Stimulated activated memory B cell treated with anti-CD40 and anti-IgM and Interleukin-4, amounts not matched to agents 10 μg/mL and 1 μg/mL and 100 μg/mL, for 72 hours (primary cell): ENCODE measurements around the gene MAN1C1.

Experiments
- ATAC-seq: fragments of 150-1000 bp; cut with Tn5 transposase; 2 replicates; pipeline ENCODE4 v1.10.0; 2021
- H3K27ac Mint-ChIP-seq: one replicate; pipeline ENCODE4 v1.8.0; 2022; ENCODE audit warnings: mild to moderate bottlenecking, mixed read lengths
- H3K27me3 Mint-ChIP-seq: one replicate; pipeline ENCODE4 v1.8.0; 2022; ENCODE audit warnings: mixed read lengths
- H3K36me3 Mint-ChIP-seq: one replicate; pipeline ENCODE4 v1.8.0; 2022; ENCODE audit warnings: mixed read lengths
- H3K4me1 Mint-ChIP-seq: one replicate; pipeline ENCODE4 v1.8.0; 2022; ENCODE audit warnings: mixed read lengths
- H3K4me3 Mint-ChIP-seq: one replicate; pipeline ENCODE4 v1.8.0; 2022; ENCODE audit warnings: mild to moderate bottlenecking, moderate library complexity, mixed read lengths
- H3K9me3 Mint-ChIP-seq: one replicate; pipeline ENCODE4 v1.8.0; 2022; ENCODE audit warnings: mixed read lengths

Gene MAN1C1

DNA sequence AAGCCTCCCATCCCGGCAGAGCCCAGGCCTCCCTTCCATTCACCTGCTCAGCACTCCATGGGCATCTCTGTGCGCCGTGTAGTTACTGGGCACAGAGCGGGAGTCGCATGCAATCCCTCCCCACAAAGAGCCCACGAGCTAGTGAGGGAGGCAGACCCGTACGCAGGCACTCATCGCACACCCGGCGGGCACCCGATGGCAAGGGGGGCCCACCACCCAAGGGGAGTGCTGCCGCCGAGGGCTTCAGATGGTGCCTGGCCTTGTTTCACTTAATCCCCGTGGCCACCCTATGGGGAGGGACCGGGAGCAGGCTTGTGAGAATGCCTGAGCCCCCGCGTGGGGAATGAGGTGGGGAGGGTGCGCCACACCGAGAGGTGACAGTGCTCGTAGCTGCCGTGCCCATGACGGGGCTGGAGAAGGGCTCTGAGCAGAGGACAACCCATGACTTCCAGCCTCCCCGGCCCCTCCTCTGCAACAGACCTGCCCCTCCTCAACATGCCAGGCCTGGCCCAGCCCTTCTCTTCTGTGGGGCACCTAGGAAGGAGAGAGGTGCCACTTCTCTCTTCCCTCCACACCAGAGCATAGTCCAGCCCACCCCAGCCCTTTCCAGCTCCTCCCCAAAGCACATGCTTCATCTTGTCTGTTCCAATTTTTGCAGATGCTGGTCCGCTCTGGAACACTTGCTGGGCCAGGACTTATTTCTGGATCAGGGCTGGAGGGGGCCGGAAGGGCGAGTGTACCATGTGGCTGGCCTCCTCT, 153.2 kb downstream of the MAN1C1 start:
- no peak for ATAC-seq
- peaks cover 32% of the 10 kb centered on the region for H3K4me1 Mint-ChIP-seq
- no peaks in the 10 kb centered on the region for H3K36me3 Mint-ChIP-seq
- H3K4me3 Mint-ChIP-seq: no peak overlapping the region
- no peaks in the 10 kb centered on the region for H3K9me3 Mint-ChIP-seq
- H3K27me3 Mint-ChIP-seq: peaks cover 51% of the 10 kb centered on the region
- H3K27ac Mint-ChIP-seq: no peak overlapping the region

DNA sequence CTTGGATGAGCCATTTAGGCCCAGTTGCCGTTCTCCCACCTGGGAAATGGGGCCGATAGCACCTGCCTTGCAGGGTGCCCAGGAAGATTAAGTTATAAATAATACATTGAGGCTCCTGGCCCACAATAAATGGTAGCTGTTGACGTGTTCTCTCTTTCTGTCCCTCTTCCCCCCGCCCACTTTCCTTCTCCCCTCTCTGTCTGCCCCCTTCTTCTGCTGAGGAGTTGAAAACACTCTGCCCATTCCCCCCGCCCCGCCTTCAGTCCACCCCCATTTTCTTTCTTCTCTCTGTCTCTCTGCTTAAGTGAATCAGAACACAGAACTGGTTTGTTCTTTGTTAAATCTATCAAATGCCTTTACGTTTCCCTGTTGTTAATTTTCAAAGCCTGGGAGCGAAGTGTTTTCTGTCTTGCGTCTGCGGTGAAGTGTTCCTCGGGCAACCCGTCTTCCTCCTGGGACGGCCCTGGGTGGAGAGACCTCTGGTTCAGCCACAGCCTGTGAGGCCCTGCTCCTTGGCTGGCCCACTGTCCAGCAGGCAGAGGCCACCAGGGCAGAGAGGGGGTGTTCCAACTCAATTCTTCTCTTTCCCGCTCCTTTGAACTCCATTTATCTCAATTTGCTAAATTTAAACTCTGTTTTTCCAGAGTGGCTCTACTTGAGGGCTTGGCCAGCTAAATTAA, 154.1 kb downstream of the MAN1C1 start:
- Mint-ChIP-seq H3K27me3 (peaks cover 51% of the 10 kb centered on the region), H3K27ac (peak overlapping the region; percentile 18), H3K9me3 (no peaks in the 10 kb centered on the region), H3K4me3 (no peak overlapping the region), H3K36me3 (no peaks in the 10 kb centered on the region), H3K4me1 (peaks cover 41% of the 10 kb centered on the region)
- no peak for ATAC-seq

DNA sequence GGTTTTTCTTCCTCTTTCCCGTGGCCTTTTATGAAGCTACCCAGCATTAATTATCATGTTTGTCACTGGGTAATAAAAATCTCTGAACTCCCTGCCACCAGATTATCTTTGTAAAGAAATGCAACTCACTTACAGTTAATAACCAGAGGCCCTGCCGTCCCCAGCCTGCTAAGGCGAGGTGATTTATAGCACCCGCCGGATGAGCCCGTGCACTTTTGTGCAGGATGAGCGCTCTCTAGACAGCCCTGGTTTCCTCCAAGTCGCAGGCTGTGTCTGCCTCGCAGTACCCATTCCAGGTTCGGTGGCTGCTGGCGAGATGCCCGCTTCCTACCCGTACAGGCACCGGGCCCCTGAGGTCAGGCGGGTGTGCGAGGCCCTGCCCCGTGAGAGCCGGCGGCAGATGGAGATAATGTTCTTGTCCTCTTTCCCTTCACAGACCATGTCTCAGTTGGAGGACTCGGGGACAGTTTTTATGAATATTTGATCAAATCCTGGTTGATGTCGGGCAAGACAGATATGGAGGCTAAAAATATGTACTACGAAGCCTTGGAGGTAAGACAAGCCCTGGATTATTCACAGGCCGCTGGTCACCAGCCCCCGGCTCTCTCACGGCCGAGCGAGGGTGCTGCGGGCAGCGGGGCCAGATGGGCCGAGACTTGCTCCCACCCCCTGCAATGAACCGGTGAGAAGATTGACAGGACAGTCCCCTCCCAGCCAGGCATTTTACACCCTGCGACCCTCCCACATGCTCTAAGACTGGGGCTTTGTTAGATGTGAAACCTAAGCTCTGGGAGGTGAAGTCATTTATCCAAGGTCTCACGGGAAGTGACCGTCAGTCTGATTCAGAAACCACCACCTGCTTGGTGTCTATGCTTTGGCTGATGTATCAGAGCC, 154.9 kb downstream of the MAN1C1 start:
- peaks cover 51% of the 10 kb centered on the region for H3K27me3 Mint-ChIP-seq
- H3K9me3 Mint-ChIP-seq: no peaks in the 10 kb centered on the region
- ATAC-seq: no peak
- H3K4me3 Mint-ChIP-seq: no peak overlapping the region
- H3K36me3 Mint-ChIP-seq: no peaks in the 10 kb centered on the region
- peaks cover 42% of the 10 kb centered on the region for H3K4me1 Mint-ChIP-seq
- peak overlapping the region; percentile 18 for H3K27ac Mint-ChIP-seq

- Mint-ChIP-seq H3K4me3 (no peak overlapping the region), H3K27me3 (peaks cover 51% of the 10 kb centered on the region)
Observed at GRCh38 chr1:25772164-25772563, 155.6 kb downstream of the MAN1C1 start.

DNA sequence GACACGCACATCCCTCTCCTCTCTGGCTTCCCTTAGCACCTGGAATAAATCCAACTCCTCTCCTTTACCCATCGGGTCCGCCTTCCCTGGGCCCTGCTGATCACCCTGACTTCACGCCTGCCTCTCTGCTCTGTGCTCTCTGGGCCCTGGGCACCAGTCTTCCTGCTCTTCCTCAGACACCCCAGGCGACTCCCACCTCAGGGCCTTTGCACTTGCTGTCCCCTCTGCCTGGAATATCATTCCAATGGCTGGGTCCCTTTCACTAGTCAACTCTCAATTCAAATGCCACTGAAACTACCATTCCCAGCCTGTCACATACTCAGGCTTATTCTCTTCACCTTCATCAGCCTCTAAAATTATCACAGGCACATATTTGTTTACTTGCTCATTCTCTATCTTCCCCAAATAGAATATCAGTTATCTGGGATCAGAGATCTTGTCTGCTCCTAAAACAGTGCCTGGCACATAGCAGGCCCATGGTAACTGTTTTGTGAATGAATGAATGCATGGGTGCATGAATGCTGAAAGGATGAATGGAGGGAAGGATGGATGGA, 156.2 kb downstream of the MAN1C1 start:
- no peak for ATAC-seq
- Mint-ChIP-seq H3K4me3 (no peak overlapping the region), H3K9me3 (no peaks in the 10 kb centered on the region), H3K36me3 (no peaks in the 10 kb centered on the region), H3K27me3 (peaks cover 51% of the 10 kb centered on the region), H3K4me1 (peaks cover 48% of the 10 kb centered on the region), H3K27ac (peak overlapping the region; percentile 18)

More at GRCh38 chr1:25772164-25772563, 155.6 kb downstream of the MAN1C1 start:
- Mint-ChIP-seq H3K9me3 (no peaks in the 10 kb centered on the region), H3K36me3 (no peaks in the 10 kb centered on the region), H3K4me1 (peaks cover 42% of the 10 kb centered on the region), H3K27ac (peak overlapping the region; percentile 18)
- no peak for ATAC-seq

GRCh38 chr1:25773441-25774125, 157.0 kb downstream of the MAN1C1 start:
- Mint-ChIP-seq H3K4me3 (no peak overlapping the region), H3K36me3 (no peaks in the 10 kb centered on the region), H3K27me3 (peaks cover 47% of the 10 kb centered on the region), H3K4me1 (peaks cover 56% of the 10 kb centered on the region), H3K27ac (peak overlapping the region; percentile 78), H3K9me3 (no peaks in the 10 kb centered on the region)
- ATAC-seq: no peak

DNA sequence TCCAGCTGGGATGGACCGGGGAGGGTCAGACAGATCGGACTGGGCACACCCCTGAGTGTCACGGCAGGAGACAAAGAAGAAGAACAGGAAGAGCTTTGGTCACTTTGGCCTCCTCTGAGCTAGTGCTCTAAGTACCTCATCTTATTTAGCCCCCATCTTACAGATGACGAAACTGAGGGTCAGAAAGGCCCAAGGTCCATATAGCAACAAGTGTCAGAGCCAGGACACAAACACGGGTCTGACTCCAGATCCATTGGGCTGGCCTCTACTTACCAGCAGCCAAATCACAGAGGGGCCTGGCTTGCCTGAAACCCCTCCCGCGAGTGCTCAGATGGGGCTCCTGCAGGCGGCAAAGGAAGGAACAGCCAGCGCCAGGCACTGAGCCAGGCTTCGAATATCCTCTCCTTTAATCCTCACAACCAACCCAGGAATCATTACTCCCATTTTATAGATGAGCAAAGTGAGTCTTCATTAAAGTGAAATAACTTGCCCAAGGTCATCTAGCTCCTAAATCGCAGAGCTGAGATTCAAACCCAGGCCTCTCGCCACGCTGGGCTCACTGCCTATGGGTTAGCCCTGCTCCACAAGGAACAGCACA, 157.7 kb downstream of the MAN1C1 start:
- H3K36me3 Mint-ChIP-seq: no peaks in the 10 kb centered on the region
- peaks cover 40% of the 10 kb centered on the region for H3K27me3 Mint-ChIP-seq
- no peaks in the 10 kb centered on the region for H3K9me3 Mint-ChIP-seq
- H3K27ac Mint-ChIP-seq: peak overlapping the region; percentile 78
- no peak for ATAC-seq
- no peak overlapping the region for H3K4me3 Mint-ChIP-seq
- H3K4me1 Mint-ChIP-seq: peaks cover 60% of the 10 kb centered on the region

- Mint-ChIP-seq H3K36me3 (no peaks in the 10 kb centered on the region), H3K4me1 (peaks cover 59% of the 10 kb centered on the region), H3K4me3 (peak overlapping the region; percentile 52), H3K9me3 (no peaks in the 10 kb centered on the region), H3K27ac (peak overlapping the region; percentile 78), H3K27me3 (peaks cover 31% of the 10 kb centered on the region)
- peak; percentile 91 for ATAC-seq
Observed at GRCh38 chr1:25774921-25775771, 158.6 kb downstream of the MAN1C1 start.

DNA sequence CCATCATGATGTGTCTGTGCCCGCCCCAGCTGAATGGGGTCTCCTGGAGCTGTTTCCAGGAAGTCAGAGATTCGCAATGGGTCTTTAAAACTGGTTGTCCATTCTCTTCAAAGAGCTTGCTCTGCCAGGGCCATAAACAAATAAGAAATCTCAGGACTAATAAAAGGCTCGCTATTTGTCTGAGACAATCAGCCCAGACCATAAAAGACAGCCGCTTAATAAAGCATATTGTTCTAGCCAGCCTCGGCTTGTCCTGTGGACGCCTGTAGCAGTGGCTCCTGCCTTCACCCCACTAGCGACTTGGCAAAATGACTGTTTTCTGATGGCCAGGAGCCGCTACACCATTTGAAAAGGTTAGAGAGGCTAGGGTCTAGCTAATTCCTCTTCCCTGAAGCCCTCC, 162.8 kb downstream of the MAN1C1 start:
- Mint-ChIP-seq H3K9me3 (no peaks in the 10 kb centered on the region), H3K27me3 (peaks cover 15% of the 10 kb centered on the region), H3K27ac (no peak overlapping the region), H3K36me3 (no peaks in the 10 kb centered on the region), H3K4me3 (no peak overlapping the region), H3K4me1 (peaks cover 32% of the 10 kb centered on the region)
- ATAC-seq: no peak

DNA sequence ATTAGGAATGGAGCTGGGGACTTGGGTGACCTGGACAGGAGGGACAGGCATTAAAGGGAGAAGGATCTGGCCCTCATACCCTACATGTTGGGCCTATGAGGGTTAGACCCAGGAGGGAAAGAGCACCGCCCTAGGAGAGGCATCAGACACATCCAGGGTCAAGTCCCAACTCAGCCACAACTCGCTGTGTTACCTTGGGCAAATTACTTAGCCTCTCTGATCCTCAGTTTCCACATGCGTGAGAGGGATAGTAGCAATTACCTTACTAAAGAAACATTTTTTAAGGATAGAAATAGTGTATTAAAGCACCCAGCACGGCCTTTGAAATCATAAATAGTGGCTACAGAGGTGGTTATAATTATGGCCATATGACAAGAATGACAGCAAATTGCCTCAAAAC, 163.3 kb downstream of the MAN1C1 start:
- H3K27me3 Mint-ChIP-seq: peaks cover 15% of the 10 kb centered on the region
- no peak for ATAC-seq
- no peaks in the 10 kb centered on the region for H3K36me3 Mint-ChIP-seq
- H3K4me1 Mint-ChIP-seq: peaks cover 27% of the 10 kb centered on the region
- no peak overlapping the region for H3K4me3 Mint-ChIP-seq
- H3K27ac Mint-ChIP-seq: no peak overlapping the region
- H3K9me3 Mint-ChIP-seq: no peaks in the 10 kb centered on the region

DNA sequence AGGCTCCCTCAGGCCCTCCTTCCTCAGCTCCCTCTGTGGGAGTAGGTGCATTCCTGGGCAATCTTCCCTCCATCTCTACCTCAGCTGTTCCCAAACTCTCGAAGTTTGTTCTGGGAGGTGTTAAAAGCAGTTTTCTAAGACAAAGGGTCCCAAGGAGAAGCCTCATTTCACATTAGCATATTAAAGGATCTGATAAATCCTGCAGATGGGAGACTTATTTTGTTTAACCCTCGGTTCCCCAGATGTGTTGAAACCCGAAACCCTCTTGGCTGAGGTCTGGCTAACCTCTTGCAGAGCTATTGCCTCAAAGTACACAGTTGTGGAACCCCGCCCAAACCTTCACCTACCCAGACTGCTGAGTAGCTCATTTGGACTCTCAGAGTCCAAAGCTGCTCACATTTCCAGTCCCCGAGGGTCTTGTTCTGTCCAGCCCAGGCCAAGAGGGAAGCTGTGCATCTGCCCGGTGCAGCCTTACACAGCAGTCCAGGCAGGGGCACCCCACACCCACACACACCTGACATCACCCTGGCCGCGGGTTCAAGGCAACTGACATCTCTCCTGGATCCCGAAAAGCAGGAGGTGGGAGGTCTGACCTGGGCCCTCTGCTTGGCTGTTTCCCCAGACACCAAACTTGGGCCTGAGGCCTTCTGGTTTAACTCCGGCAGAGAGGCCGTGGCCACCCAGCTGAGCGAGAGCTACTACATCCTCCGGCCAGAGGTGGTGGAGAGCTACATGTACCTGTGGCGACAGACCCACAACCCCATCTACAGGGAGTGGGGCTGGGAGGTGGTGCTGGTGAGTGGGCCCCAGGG, 163.9 kb downstream of the MAN1C1 start:
- Mint-ChIP-seq H3K27ac (no peak overlapping the region), H3K4me3 (no peak overlapping the region), H3K4me1 (peaks cover 20% of the 10 kb centered on the region), H3K36me3 (no peaks in the 10 kb centered on the region), H3K9me3 (no peaks in the 10 kb centered on the region), H3K27me3 (peaks cover 15% of the 10 kb centered on the region)
- ATAC-seq: no peak

- Mint-ChIP-seq H3K27ac (no peak overlapping the region), H3K4me1 (peaks cover 17% of the 10 kb centered on the region), H3K36me3 (no peaks in the 10 kb centered on the region), H3K27me3 (peaks cover 15% of the 10 kb centered on the region), H3K4me3 (no peak overlapping the region), H3K9me3 (no peaks in the 10 kb centered on the region)
- ATAC-seq: no peak
Observed at GRCh38 chr1:25781130-25781433, 164.5 kb downstream of the MAN1C1 start.

DNA sequence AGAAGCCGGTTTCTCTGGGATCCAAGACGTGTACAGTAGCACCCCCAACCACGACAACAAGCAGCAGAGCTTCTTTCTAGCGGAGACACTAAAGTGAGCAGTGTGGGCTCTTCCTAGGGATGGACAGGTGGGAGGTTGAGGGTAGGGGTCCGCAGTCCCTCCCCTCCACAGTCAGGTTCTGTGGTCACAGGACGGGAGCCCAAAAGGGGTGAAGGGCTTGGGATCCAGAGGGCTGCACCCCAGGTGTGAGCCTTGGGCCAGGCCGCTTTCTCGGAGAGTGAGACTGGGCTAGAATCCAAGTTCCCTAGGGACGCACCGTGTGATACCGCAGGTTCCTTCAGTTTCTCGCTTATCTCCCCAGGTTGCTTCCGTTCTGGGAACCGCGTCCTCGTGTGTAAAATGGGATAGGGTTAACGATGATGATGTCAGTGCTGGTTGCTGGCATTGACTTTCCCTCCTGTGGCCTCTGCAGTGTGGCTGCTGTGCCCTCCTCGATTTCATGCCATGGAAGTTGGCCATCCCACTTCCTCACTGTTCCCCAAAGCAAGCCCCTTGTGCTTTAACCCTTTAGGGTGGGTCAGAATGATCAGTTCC, 166.1 kb downstream of the MAN1C1 start:
- H3K27ac Mint-ChIP-seq: no peak overlapping the region
- H3K4me1 Mint-ChIP-seq: peaks cover 12% of the 10 kb centered on the region
- no peak for ATAC-seq
- H3K36me3 Mint-ChIP-seq: no peaks in the 10 kb centered on the region
- H3K4me3 Mint-ChIP-seq: no peak overlapping the region
- H3K9me3 Mint-ChIP-seq: no peaks in the 10 kb centered on the region
- peaks cover 15% of the 10 kb centered on the region for H3K27me3 Mint-ChIP-seq
